Measurements from ENCODE around the gene RALGPS2. TPM values are rescaled to one million over a fixed set of nuclear protein-coding genes. Genes with fewer than 3 reads are reported as not detected.

RALGPS2 gene
- total and polyA plus RNA-seq, 2 of the 8 experiments (the other 6 are each of a cell fraction or from before 2014, with no cell fraction given) = 6.7 to 38.0 TPM

GRCh38 chr1:178796013-178796412, 71.0 kb downstream of the RALGPS2 start:
- no peak overlapping the region for H2AK5ac ChIP-seq (ENCODE audit: low read depth, low read length)
- H3K27ac ChIP-seq (ENCODE audit: low read depth, low read length) = no peak overlapping the region
- WGBS, 2 experiments (ENCODE audit: extremely low coverage in 1 of 2, insufficient coverage in 1 of 2, insufficient read length in 1 of 2, insufficient replicate concordance in 2 of 2, low coverage in 1 of 2, low lambda C conversion rate in 2 of 2, missing lambda C conversion rate in 1 of 2) = 97% methylated on average over 3 of the region's 3 CpGs; no CpG with 5 or more reads in 1 of the 2 experiments
- no peak overlapping the region for H2AFZ ChIP-seq (ENCODE audit: low read length)
- H3K4ac ChIP-seq (replicated peaks; ENCODE audit: insufficient read length, low read depth, low read length) = no peak overlapping the region
- H2BK15ac ChIP-seq (ENCODE audit: low read length) = no peak overlapping the region
- no peak overlapping the region for H4K91ac ChIP-seq (replicated peaks; ENCODE audit: insufficient read length, low read length)
- no peak overlapping the region for H3K18ac ChIP-seq (ENCODE audit: extremely low read depth, low read length)
- H3K23ac ChIP-seq (ENCODE audit: insufficient read length) = no peak overlapping the region
- no peak overlapping the region for H4K8ac ChIP-seq (ENCODE audit: extremely low read depth, insufficient read depth, low read length)
- TF ChIP-seq CTBP2 (IDR thresholded peaks at IDR 0.05; ENCODE audit: borderline replicate concordance, insufficient read depth, insufficient read length, low read length) (no peak), EP300 (IDR thresholded peaks at IDR 0.05; ENCODE audit: borderline replicate concordance in 1 of 2, low read depth in 2 of 2, low read length in 2 of 2) (no peak), CHD1 (IDR thresholded peaks at IDR 0.05; ENCODE audit: low read depth, low read length) (no peak), EZH2 (IDR thresholded peaks at IDR 0.05; ENCODE audit: low read depth, low read length, severe bottlenecking) (no peak), CBX8 (IDR thresholded peaks at IDR 0.05; ENCODE audit: borderline replicate concordance, low read depth, low read length) (no peak), HDAC2 (IDR thresholded peaks at IDR 0.05; ENCODE audit: borderline replicate concordance in 1 of 2, low read depth in 2 of 2, low read length in 2 of 2) (no peak), SUZ12 (IDR thresholded peaks at IDR 0.05; ENCODE audit: low read length) (no peak), KDM4A (IDR thresholded peaks at IDR 0.05; ENCODE audit: low read depth, low read length, severe bottlenecking) (no peak), TAF7 (optimal IDR thresholded peaks at IDR 0.05; ENCODE audit: borderline replicate concordance, low read depth, low read length) (no peak), BACH1 (IDR thresholded peaks at IDR 0.05; ENCODE audit: low read length) (no peak), POLR2A (IDR thresholded peaks at IDR 0.05; ENCODE audit: control extremely low read depth in 1 of 2, low read depth in 2 of 2, low read length in 2 of 2) (no peak), JUN (IDR thresholded peaks at IDR 0.05; ENCODE audit: low read depth, low read length) (no peak), MAX (IDR thresholded peaks at IDR 0.05) (no peak)
- H2BK5ac ChIP-seq (ENCODE audit: low read depth, low read length) = no peak overlapping the region
- H3K4me1 ChIP-seq (replicated peaks in 1 of 4; ENCODE audit: control insufficient read depth in 3 of 4, insufficient read depth in 4 of 4, low read length in 3 of 4) = no peaks in the 10 kb centered on the region
- H2BK20ac ChIP-seq (ENCODE audit: low read length) = no peak overlapping the region
- H3K27me3 ChIP-seq (replicated peaks in 1 of 4; ENCODE audit: control insufficient read depth in 3 of 4, extremely low read depth in 1 of 4, insufficient read depth in 3 of 4, low read length in 3 of 4) = no peaks in the 10 kb centered on the region
- H4K20me1 ChIP-seq (replicated peaks in 1 of 2; ENCODE audit: control insufficient read depth in 1 of 2, insufficient read depth in 2 of 2, low read length in 2 of 2) = no peaks in the 10 kb centered on the region
- no peaks in the 10 kb centered on the region for H3K79me1 ChIP-seq (ENCODE audit: low read depth, low read length)
- H3K14ac ChIP-seq (ENCODE audit: insufficient read length) = no peak overlapping the region
- H3K9me3 ChIP-seq (ENCODE audit: insufficient read depth in 2 of 2, low read depth in 1 of 2, low read length in 1 of 2) = no peaks in the 10 kb centered on the region
- no peak overlapping the region for H2BK120ac ChIP-seq (replicated peaks; ENCODE audit: low read depth, low read length)
- H2BK12ac ChIP-seq (ENCODE audit: low read depth, low read length) = no peak overlapping the region
- no peaks in the 10 kb centered on the region; a peak in 1 of 8 replicates for H3K36me3 ChIP-seq (ENCODE audit: control insufficient read depth in 2 of 4, insufficient read depth in 4 of 4, low read length in 3 of 4)
- no peaks in the 10 kb centered on the region for H3K79me2 ChIP-seq (ENCODE audit: control insufficient read depth in 1 of 2, insufficient read depth in 2 of 2, low read length in 2 of 2)
- H4K5ac ChIP-seq (ENCODE audit: insufficient read length, low read depth, low read length) = no peak overlapping the region
- H3K23me2 ChIP-seq (ENCODE audit: low read depth, low read length) = no peaks in the 10 kb centered on the region
- no peak overlapping the region for H3K56ac ChIP-seq (replicated peaks; ENCODE audit: insufficient read length, low read depth, low read length)
- POLR2A ChIA-PET (ENCODE audit: partially characterized antibody) = no interaction called here
- H3K9ac ChIP-seq (replicated peaks in 1 of 4; ENCODE audit: extremely low read depth in 1 of 4, low read depth in 3 of 4, low read length in 3 of 4) = no peak overlapping the region
- CTCF ChIA-PET (ENCODE audit: partially characterized antibody) = interaction anchor here (1.1 to 2.4 kb wide), 2 partner anchors 28 to 207 kb away, joined by 3 to 9 read pairs; no protein-coding TSS in a partner anchor
- no peak for FAIRE-seq
- no peak overlapping the region for H3K4me2 ChIP-seq (ENCODE audit: insufficient read depth in 1 of 2, low read depth in 2 of 2, low read length in 2 of 2)
- no peak for DNase-seq (ENCODE audit: low read depth in 1 of 2, low spot score in 2 of 2)
- H3K4me3 ChIP-seq (ENCODE audit: extremely low read depth in 1 of 4, insufficient read depth in 2 of 4, low read depth in 3 of 4, low read length in 4 of 4) = no peak overlapping the region
